ELR (cell line): ENCODE data around the gene GBP4.

ENCODE experiments used
- DNase-seq: peaks from one replicate; pipeline ENCODE4 v3.0.0-alpha.2; 2015; ENCODE audit warnings: low read depth

The GBP4 gene

DNA sequence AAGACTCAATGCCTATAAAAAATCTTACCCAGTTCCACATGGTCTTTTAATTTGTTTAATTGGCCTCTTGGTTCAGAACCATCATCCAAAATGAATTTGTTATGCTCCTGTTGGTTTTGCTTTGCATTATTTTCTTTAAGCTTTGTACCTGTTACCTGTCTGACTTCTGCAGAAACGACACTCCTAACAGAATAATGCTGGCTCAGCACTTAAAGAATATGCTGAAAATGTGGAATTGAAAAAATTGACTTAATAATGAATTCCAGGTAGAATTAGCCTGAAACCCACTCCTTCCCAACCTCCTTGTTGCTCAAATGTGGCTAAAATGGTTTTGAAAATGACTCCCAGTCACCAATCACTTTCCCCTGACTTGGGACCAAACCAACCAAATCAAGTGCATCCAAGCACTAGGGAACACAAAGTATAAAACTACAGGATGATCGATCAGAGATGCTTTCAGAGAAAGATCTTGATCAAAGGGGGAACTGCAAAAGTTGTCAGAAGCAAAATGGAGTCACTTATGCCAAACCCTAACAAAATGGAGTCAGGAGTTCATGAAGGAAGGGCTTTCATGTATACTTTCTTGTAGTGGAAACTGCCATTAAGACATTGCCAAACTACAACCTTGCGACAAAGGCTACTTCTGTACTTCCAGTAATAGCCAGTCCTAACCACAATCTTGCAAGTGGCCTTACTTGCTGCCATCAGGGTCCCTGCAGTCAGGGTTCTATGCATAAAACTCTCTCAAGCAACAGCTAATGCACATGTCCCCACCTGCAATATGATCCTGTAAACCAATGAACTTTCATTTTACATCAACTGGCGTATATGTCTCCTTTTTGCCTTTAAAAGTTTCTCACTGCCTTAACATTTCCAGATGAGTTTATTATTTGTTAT lies 28.3 kb downstream of the GBP4 start:
- DNase-seq = no peak

- DNase-seq = no peak
Observed at GRCh38 chr1:89169166-89169565, 29.6 kb downstream of the GBP4 start.

- DNase-seq = no peak
Observed at GRCh38 chr1:89167590-89168230, 31.0 kb downstream of the GBP4 start.

DNA sequence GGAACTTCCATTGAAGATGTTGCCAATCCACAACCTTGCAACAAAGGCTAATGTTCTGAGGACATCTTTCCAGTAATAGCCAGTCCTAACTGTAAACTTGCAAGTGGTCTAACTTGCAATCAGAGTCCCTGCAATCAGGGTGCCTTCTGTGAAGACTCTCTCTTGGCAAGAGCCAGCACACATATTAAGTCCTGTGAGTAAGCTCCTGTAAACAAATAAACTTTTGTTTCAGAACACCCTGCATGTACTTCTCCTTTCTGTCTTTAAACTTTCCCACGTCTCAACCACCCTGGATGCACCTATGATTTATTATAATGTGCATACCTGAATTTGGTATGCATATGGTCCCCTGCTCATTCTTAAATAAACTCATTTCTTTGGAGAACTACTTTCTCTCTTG lies 32.0 kb downstream of the GBP4 start:
- no peak for DNase-seq

DNA sequence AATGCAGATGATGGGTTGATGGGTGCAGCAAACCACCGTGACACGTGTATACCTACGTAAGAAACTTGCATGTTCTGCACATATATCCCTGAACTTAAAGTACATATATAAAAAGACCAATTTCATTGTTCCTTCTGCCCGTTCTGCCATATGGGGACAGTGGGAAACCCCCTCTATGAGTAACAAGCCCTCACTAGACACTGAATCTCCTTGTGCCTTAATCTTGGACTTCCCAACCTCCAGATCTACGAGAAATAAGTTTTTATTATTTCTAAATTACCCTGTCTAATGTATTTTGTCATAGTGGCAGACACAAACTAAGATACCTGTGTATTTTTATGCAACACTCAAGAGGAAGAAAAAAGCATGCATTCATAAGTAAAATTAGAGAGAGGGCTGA lies 32.9 kb downstream of the GBP4 start:
- no peak for DNase-seq

GRCh38 chr1:89151047-89151446 lies 47.7 kb downstream of the GBP4 start:
- DNase-seq = no peak

- DNase-seq = no peak
Observed at GRCh38 chr1:89149976-89150375, 48.8 kb downstream of the GBP4 start.

DNA sequence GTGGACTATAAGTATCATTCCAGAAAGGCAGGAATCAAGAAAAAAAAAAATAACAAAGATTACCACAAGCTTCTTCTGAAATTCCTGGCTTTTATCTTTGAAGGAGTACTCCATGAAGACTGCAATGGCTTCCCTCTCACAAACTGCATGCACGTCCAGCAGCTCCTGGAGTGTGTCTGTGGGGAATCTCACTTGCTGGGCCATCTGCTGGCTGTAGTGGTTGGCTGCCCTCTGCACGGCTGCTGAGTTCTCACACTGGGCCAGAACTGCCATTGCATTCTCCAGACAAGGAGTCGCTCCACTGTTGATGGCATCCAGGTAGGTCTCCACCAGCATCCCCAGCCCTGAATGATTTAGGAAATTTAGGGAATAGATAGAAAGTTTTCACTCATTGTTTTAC lies 49.5 kb downstream of the GBP4 start:
- DNase-seq = peak; percentile 37

DNA sequence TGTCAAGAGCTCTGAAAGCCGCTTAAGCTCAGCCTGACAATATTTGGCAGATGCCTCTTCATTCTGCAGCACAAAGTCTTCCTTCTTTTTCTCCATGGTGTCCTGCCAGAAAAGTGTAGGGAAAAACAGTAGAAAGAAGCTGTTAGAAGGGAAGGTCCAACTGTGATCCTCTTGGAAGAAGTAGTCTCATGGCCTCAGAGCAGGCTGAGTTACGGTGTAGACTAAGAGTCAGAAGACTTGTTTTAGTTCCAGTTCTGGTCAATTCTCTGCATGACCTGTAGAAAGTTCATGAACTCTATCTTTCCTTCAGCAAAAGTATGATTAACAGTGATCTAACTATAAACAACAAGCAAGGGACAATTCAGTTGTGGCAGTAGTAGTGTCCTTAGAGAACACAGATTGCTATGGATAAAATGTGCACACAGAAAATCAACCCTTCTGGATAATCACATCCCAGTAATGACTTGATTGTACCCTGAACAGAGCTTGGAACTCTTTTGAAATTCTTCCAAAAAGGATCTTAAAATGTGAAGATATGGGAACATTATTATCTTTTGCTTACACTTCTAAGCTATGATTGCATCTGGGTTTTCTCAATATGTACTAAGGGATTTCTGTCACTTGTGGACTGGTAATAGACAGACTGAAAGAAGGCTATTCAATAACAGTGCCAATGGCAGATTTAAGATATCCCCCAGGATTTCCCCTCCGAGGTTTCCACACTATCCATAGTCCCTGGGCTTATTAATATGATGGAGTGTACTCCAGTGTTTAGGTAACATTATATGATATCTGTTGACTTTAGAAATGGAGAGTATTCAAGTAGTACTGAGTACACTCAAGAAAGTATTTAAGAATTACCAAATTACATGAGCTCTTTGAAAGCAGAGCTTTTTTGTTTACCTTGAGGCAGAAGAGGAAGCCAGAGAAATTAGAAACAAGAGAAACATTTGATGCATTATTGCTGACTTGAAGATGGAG lies 50.8 kb downstream of the GBP4 start:
- DNase-seq = no peak

- DNase-seq = no peak
Observed at GRCh38 chr1:89146721-89147120, 52.0 kb downstream of the GBP4 start.

DNA sequence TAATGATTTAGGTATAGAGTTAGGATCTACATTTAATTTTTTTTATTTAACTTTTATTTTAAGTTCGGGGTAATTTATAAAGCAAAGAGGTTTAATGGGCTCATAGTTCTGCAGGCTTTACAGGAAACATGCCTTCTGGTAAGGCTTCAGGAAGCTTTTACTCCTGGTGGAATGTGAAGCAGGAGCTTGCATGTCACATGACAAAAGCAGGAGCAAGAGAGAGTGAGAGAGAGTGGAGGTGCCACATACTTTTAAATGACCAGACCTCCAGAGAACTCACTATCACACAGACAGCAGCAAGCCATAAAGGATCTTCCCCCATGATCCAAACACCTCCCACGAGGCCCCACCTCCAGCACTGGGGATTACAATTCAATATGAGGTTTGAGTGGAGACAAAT lies 55.3 kb downstream of the GBP4 start:
- no peak for DNase-seq

DNA sequence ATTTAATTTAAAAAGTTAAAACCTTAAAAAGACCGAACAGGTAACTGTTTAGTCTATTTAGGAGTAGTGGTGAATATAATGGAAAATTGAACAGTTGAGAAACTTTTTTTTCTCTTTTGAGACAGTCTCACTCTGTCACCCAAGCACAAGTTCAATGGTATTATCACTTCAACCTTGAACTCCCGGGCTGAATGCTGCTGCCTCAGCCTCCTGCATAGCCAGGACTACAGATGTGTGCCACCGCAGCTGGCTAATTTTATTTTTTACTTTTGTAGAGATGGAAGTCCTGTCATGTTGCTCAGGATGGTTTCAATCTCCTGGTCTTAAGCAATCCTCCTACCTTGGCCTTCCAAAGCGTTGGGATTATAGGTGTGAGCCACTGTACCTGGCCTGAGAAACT lies 56.6 kb downstream of the GBP4 start:
- DNase-seq = no peak

DNA sequence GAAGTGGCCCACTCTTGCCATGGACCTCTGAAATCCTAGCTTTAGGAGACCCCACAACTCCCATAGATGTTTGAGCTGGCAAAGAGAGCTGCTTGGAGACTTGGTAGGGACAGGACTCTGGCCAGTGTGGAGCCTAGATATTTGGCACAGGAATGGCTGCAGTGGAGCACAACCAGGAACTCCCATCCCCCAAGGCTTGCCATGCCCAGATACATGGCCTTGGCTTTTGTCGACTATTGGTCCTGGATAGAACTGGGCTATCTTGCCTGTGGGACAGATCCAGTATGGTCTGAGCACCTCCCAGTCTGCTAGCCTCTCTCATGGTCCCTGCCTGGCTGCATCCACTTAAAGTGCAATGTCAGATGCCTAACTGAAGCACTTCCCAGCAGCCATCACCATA lies 65.0 kb downstream of the GBP4 start:
- no peak for DNase-seq
